H1 (cell line): ENCODE data around the gene FAM177B. TPM values are rescaled to one million over a fixed set of nuclear protein-coding genes. Genes with fewer than 3 reads are reported as not detected.
A peak's percentile ranks its signal among the peaks of the same experiment; 100 is the strongest.

Experiments
- CTCF ChIA-PET: fragments of 300-600 bp; sonication (Branson Sonifier 250); formaldehyde crosslinking; loops from one replicate; lab custom pipeline; 2021; ENCODE audit not compliant: partially characterized antibody; lab: Charles Lee
- POLR2A ChIA-PET: fragments of 300-600 bp; sonication (Branson Sonifier 250); formaldehyde crosslinking; loops from one replicate; lab custom pipeline; 2021; ENCODE audit warnings: inconsistent platforms; ENCODE audit not compliant: partially characterized antibody; lab: Charles Lee
- DNase-seq, 2 experiments: peaks; one replicate each; pipeline versions ENCODE4 v3.0.0 to v3.0.0-alpha.2; 2010 to 2022; ENCODE audit warnings: low spot score in 2 of 2, low read depth in 1 of 2, mixed read lengths in 1 of 2
- FAIRE-seq: peaks from 2 replicates; lab custom pipeline; 2011; peaks lifted over from hg19 to GRCh38; lab: Jason Lieb, UNC
- H2AFZ ChIP-seq: 2 replicates; pipeline ENCODE4 v1.8.1; 2012; ENCODE audit warnings: low read length, inconsistent platforms
- H2AK5ac ChIP-seq: 2 replicates; pipeline ENCODE4 v1.6.1; 2013; ENCODE audit warnings: low read depth, low read length
- H2BK120ac ChIP-seq: replicated peaks from 2 replicates; pipeline ENCODE3; 2013; ENCODE audit warnings: low read depth, low read length, inconsistent platforms
- H2BK12ac ChIP-seq: 2 replicates; pipeline ENCODE4 v1.6.1; 2013; ENCODE audit warnings: low read depth, low read length
- H2BK15ac ChIP-seq: 2 replicates; pipeline ENCODE4 v1.6.1; 2013; ENCODE audit warnings: low read length
- H2BK20ac ChIP-seq: 2 replicates; pipeline ENCODE4 v1.6.1; 2013; ENCODE audit warnings: low read length
- H2BK5ac ChIP-seq: 2 replicates; pipeline ENCODE4 v1.6.1; 2013; ENCODE audit warnings: low read depth, low read length
- H3K14ac ChIP-seq: 2 replicates; pipeline ENCODE4 v1.6.1; 2013; ENCODE audit warnings: inconsistent platforms; ENCODE audit not compliant: insufficient read length
- H3K18ac ChIP-seq: 2 replicates; pipeline ENCODE4 v1.6.1; 2013; ENCODE audit warnings: low read length; ENCODE audit errors: extremely low read depth
- H3K23ac ChIP-seq: 2 replicates; pipeline ENCODE4 v1.6.1; 2013; ENCODE audit warnings: inconsistent platforms; ENCODE audit not compliant: insufficient read length
- H3K23me2 ChIP-seq: 2 replicates; pipeline ENCODE4 v1.6.1; 2013; ENCODE audit warnings: low read depth, low read length
- H3K27ac ChIP-seq: 2 replicates; pipeline ENCODE4 v1.6.1; 2011; ENCODE audit warnings: low read depth, low read length, inconsistent platforms
- H3K27me3 ChIP-seq, 4 experiments: replicated peaks in 1 of 4; 1 replicate in 1 of 4; 2 replicates in 3 of 4; pipeline versions ENCODE4 v1.6.1 to v1.8.1; 2011 to 2013; ENCODE audit warnings: low read length in 3 of 4, mild to moderate bottlenecking in 3 of 4, inconsistent platforms in 2 of 4, mixed read lengths in 2 of 4, moderate library complexity in 1 of 4; ENCODE audit not compliant: control insufficient read depth in 3 of 4, insufficient read depth in 3 of 4; ENCODE audit errors: extremely low read depth in 1 of 4
- H3K36me3 ChIP-seq, 4 experiments: 2 replicates each; pipeline versions ENCODE4 v1.6.1 to v1.8.1; 2011 to 2013; ENCODE audit warnings: mild to moderate bottlenecking in 4 of 4, low read length in 3 of 4, moderate library complexity in 2 of 4, control low read depth in 1 of 4, inconsistent platforms in 1 of 4; ENCODE audit not compliant: insufficient read depth in 4 of 4, control insufficient read depth in 2 of 4
- H3K4ac ChIP-seq: replicated peaks from 2 replicates; pipeline ENCODE3; 2013; ENCODE audit warnings: low read length, low read depth, mixed read lengths, inconsistent platforms; ENCODE audit not compliant: insufficient read length
- H3K4me1 ChIP-seq, 4 experiments: replicated peaks in 1 of 4; 1 replicate in 1 of 4; 2 replicates in 3 of 4; pipeline versions ENCODE4 v1.6.1 to v1.8.1; 2011 to 2013; ENCODE audit warnings: low read length in 3 of 4, inconsistent platforms in 2 of 4, mixed read lengths in 1 of 4; ENCODE audit not compliant: insufficient read depth in 4 of 4, control insufficient read depth in 3 of 4
- H3K4me2 ChIP-seq, 2 experiments: 2 replicates each; pipeline versions ENCODE4 v1.6.1 to v1.8.1; 2011 to 2013; ENCODE audit warnings: low read depth in 2 of 2, low read length in 2 of 2, control low read depth in 1 of 2, inconsistent platforms in 1 of 2, mild to moderate bottlenecking in 1 of 2; ENCODE audit not compliant: insufficient read depth in 1 of 2
- H3K4me3 ChIP-seq, 4 experiments: fragments of 200-600, 300-600 bp in 1 of 4; sonication (generic), shearing (Covaris generic), sonication (Bioruptor Twin) in 1 of 4; 2 replicates each; pipeline versions ENCODE4 v1.5.1 to v1.8.1; 2011 to 2016; ENCODE audit warnings: low read length in 4 of 4, low read depth in 3 of 4, control low read depth in 2 of 4, inconsistent platforms in 2 of 4, mild to moderate bottlenecking in 2 of 4, mixed read lengths in 1 of 4, moderate library complexity in 1 of 4; ENCODE audit not compliant: insufficient read depth in 2 of 4; ENCODE audit errors: extremely low read depth in 1 of 4
- H3K56ac ChIP-seq: replicated peaks from 2 replicates; pipeline ENCODE3; 2013; ENCODE audit warnings: low read depth, mild to moderate bottlenecking, mixed read lengths, low read length, inconsistent platforms; ENCODE audit not compliant: insufficient read length
- H3K79me1 ChIP-seq: 2 replicates; pipeline ENCODE4 v1.6.1; 2013; ENCODE audit warnings: low read depth, low read length, control low read depth
- H3K79me2 ChIP-seq, 2 experiments: 2 replicates each; pipeline versions ENCODE4 v1.6.1 to v1.8.1; 2012 to 2013; ENCODE audit warnings: low read length in 2 of 2, mild to moderate bottlenecking in 2 of 2, inconsistent platforms in 1 of 2; ENCODE audit not compliant: insufficient read depth in 2 of 2, control insufficient read depth in 1 of 2
- H3K9ac ChIP-seq, 4 experiments: replicated peaks in 1 of 4; 1 replicate in 1 of 4; 2 replicates in 3 of 4; pipeline versions ENCODE4 v1.6.1 to v1.8.1; 2011 to 2013; ENCODE audit warnings: low read depth in 3 of 4, low read length in 3 of 4, control low read depth in 2 of 4, mild to moderate bottlenecking in 2 of 4, moderate library complexity in 2 of 4, inconsistent platforms in 1 of 4; ENCODE audit errors: extremely low read depth in 1 of 4
- H3K9me3 ChIP-seq, 2 experiments: 2 replicates each; pipeline versions ENCODE4 v1.6.1 to v1.8.1; 2012 to 2013; ENCODE audit warnings: mild to moderate bottlenecking in 2 of 2, moderate library complexity in 2 of 2, control low read depth in 1 of 2, inconsistent platforms in 1 of 2, low read depth in 1 of 2, low read length in 1 of 2, mixed read lengths in 1 of 2; ENCODE audit not compliant: insufficient read depth in 2 of 2
- H4K20me1 ChIP-seq, 2 experiments: replicated peaks in 1 of 2; 2 replicates each; pipeline versions ENCODE3 to v1.8.1; 2011 to 2013; ENCODE audit warnings: inconsistent platforms in 2 of 2, low read length in 2 of 2, mild to moderate bottlenecking in 1 of 2; ENCODE audit not compliant: insufficient read depth in 2 of 2, control insufficient read depth in 1 of 2
- H4K5ac ChIP-seq: 2 replicates; pipeline ENCODE4 v1.6.1; 2013; ENCODE audit warnings: low read length, low read depth, mixed read lengths, inconsistent platforms; ENCODE audit not compliant: insufficient read length
- H4K8ac ChIP-seq: 2 replicates; pipeline ENCODE4 v1.8.0; 2013; ENCODE audit warnings: mild to moderate bottlenecking, moderate library complexity, low read length, inconsistent platforms; ENCODE audit not compliant: insufficient read depth; ENCODE audit errors: extremely low read depth
- H4K91ac ChIP-seq: replicated peaks from 2 replicates; pipeline ENCODE3; 2013; ENCODE audit warnings: low read length, mixed read lengths, inconsistent platforms; ENCODE audit not compliant: insufficient read length
- MAFK ChIP-seq: IDR thresholded peaks from 2 replicates; pipeline ENCODE4 v1.6.1; 2012; ENCODE audit warnings: low read depth, mild to moderate bottlenecking, improper control_type of control experiment, low read length
- USF2 ChIP-seq: IDR thresholded peaks from 2 replicates; pipeline ENCODE4 v1.6.1; 2011; ENCODE audit warnings: low read length, improper control_type of control experiment
- WGBS, 2 experiments: shearing (Covaris generic) in 1 of 2; methylation state at CpG; one replicate each; pipeline versions ENCODE4 v1.1.6 to v1.1.7; 2013 to 2015; ENCODE audit warnings: low lambda C conversion rate in 2 of 2, mixed read lengths in 2 of 2, inconsistent platforms in 1 of 2, low coverage in 1 of 2, missing lambda C conversion rate in 1 of 2; ENCODE audit not compliant: insufficient replicate concordance in 2 of 2, insufficient coverage in 1 of 2, insufficient read length in 1 of 2; ENCODE audit errors: extremely low coverage in 1 of 2, missing lambda C conversion rate in 1 of 2; 5-methylcytosine and 5-hydroxymethylcytosine counted together
- polyA plus RNA-seq, 7 experiments: library from polyadenylated mRNA; depleted of rRNA in 3 of 7; stranded (reverse) in 5 of 7; unstranded in 2 of 7; fragments of >200 nt in 5 of 7; fragments of 200-250 nt in 2 of 7; gene quantifications; 1 replicate in 5 of 7; 2 replicates in 1 of 7; 4 replicates in 1 of 7; pipeline versions ENCODE4 v1.2.1 to v1.2.3, GENCODE V29; 2011 to 2013; ENCODE audit warnings: missing spikeins in 2 of 7, mixed read lengths in 2 of 7
- total RNA-seq: library from RNA; stranded (reverse); fragmentation: NEBNext Ultra II Directional; extraction: Animal tissue kit (Norgen Biotek cat#: 25700); gene quantifications from 2 replicates; pipeline ENCODE4 v1.2.1, GENCODE V29; 2021

The FAM177B gene
- total and polyA plus RNA-seq, 2 of the 8 experiments (the other 6 are each of a cell fraction or from before 2014, with no cell fraction given) = 0.06 TPM; not detected in 1

GRCh38 chr1:222734740-222735139 lies 2.3 kb upstream of the FAM177B start:
- no peak overlapping the region for H3K4me2 ChIP-seq
- H4K91ac ChIP-seq = no peak overlapping the region
- H4K8ac ChIP-seq = no peak overlapping the region
- POLR2A ChIA-PET = no interaction called here
- H4K5ac ChIP-seq = no peak overlapping the region
- TF ChIP-seq USF2 (no peak), MAFK (peak; percentile 53; the same call in 1 of the 2 replicates)
- H3K9me3 ChIP-seq = no peaks in the 10 kb centered on the region
- H3K56ac ChIP-seq = no peak overlapping the region
- H3K18ac ChIP-seq = no peak overlapping the region
- no peak for FAIRE-seq
- no peak overlapping the region for H3K27ac ChIP-seq
- H3K27me3 ChIP-seq = no peaks in the 10 kb centered on the region
- no peak overlapping the region for H3K23ac ChIP-seq
- H2AFZ ChIP-seq = no peak overlapping the region
- no peak overlapping the region for H2BK12ac ChIP-seq
- H2BK15ac ChIP-seq = no peak overlapping the region
- CTCF ChIA-PET = no interaction called here
- H2BK120ac ChIP-seq = no peak overlapping the region
- no peak overlapping the region for H3K9ac ChIP-seq
- no peaks in the 10 kb centered on the region for H3K23me2 ChIP-seq
- no peak overlapping the region for H2BK5ac ChIP-seq
- DNase-seq = no peak
- H4K20me1 ChIP-seq = no peaks in the 10 kb centered on the region
- peaks cover 3 to 41% (median 21%) of the 10 kb centered on the region in 4 experiments; a peak in 7 of 8 replicates for H3K36me3 ChIP-seq
- H3K79me2 ChIP-seq = no peaks in the 10 kb centered on the region
- H3K79me1 ChIP-seq = no peaks in the 10 kb centered on the region
- H3K14ac ChIP-seq = no peak overlapping the region
- no peak overlapping the region for H2AK5ac ChIP-seq
- H2BK20ac ChIP-seq = no peak overlapping the region
- no peak overlapping the region for H3K4me3 ChIP-seq
- H3K4me1 ChIP-seq = peaks cover 6 to 14% (median 11%) of the 10 kb centered on the region in 4 experiments; a peak in 6 of 7 replicates
- no peak overlapping the region for H3K4ac ChIP-seq
- WGBS, 2 experiments = 87% methylated on average over 1 of the region's 1 CpG; no CpG with 5 or more reads in 1 of the 2 experiments
